HepG2 (cell line): ENCODE data around the gene GRAMD1B. TPM values are rescaled to one million over a fixed set of nuclear protein-coding genes. Genes with fewer than 3 reads are reported as not detected.

Experiments
- ATAC-seq: fragments of 200-7000 bp; cut with Tn5 transposase; 3 replicates; pipeline ENCODE4 v1.9.1; 2020; ENCODE audit warnings: mild to moderate bottlenecking, moderate library complexity
- BruUV-seq: library from RNA; stranded (reverse); fragments of 400-500 nt; replicated peaks from 2 replicates; lab custom pipeline; 2021; lab: Mats Ljungman, UMichigan
- CTCF ChIA-PET: fragments of 300-600 bp; formaldehyde crosslinking; extraction: SDS; loops from one replicate; lab custom pipeline; 2021; ENCODE audit warnings: low total read pairs, inconsistent platforms, low intra/inter-chr PET ratio; lab: Yijun Ruan, JAX
- POLR2A ChIA-PET: fragments of 350-600 bp; sonication (Branson Sonifier 250); formaldehyde crosslinking; loops from one replicate; lab custom pipeline; 2020; ENCODE audit warnings: antibody characterized with exemption, inconsistent platforms; lab: Yijun Ruan, JAX
- DNase-seq: peaks from one replicate; pipeline ENCODE4 v3.0.0-alpha.2; 2015; ENCODE audit warnings: low spot score
- FAIRE-seq: peaks from 3 replicates; lab custom pipeline; 2011; peaks lifted over from hg19 to GRCh38; lab: Jason Lieb, UNC
- H2AFZ ChIP-seq: one replicate; pipeline ENCODE4 v1.6.1; 2011; ENCODE audit warnings: low read length, inconsistent platforms
- H3K27ac ChIP-seq: fragments of 300-600 bp; 3 replicates; pipeline ENCODE4 v1.8.0; 2011; ENCODE audit warnings: mixed run types, mild to moderate bottlenecking, mixed read lengths, low read length, inconsistent platforms; ENCODE audit not compliant: insufficient read depth; ENCODE audit errors: extremely low read length
- H3K27me3 ChIP-seq, 2 experiments: fragments of 200-600 bp in 1 of 2; 2 replicates in 1 of 2; 3 replicates in 1 of 2; pipeline versions ENCODE4 v1.6.0 to v1.8.0; 2011; ENCODE audit warnings: low read length in 2 of 2, mild to moderate bottlenecking in 2 of 2, moderate library complexity in 2 of 2, inconsistent platforms in 1 of 2; ENCODE audit not compliant: insufficient read depth in 2 of 2, control insufficient read depth in 1 of 2
- H3K36me3 ChIP-seq, 2 experiments: fragments of 200-600 bp in 1 of 2; replicated peaks in 1 of 2; 2 replicates in 1 of 2; 3 replicates in 1 of 2; pipeline versions ENCODE4 v1.5.1 to v1.8.0; 2011; ENCODE audit warnings: low read length in 2 of 2, inconsistent platforms in 1 of 2; ENCODE audit not compliant: insufficient read depth in 2 of 2, control insufficient read depth in 1 of 2
- H3K4me1 ChIP-seq: 2 replicates; pipeline ENCODE4 v1.5.1; 2012; ENCODE audit warnings: low read length, inconsistent platforms; ENCODE audit not compliant: insufficient read depth
- H3K4me2 ChIP-seq: 2 replicates; pipeline ENCODE4 v1.6.0; 2011; ENCODE audit warnings: low read depth, low read length, inconsistent platforms
- H3K4me3 ChIP-seq, 3 experiments: fragments of 200-600 bp in 1 of 3; sonication (generic), shearing (Covaris generic) in 1 of 3; replicated peaks in 1 of 3; 2 replicates each; pipeline ENCODE4 v1.5.1; 2011 to 2016; ENCODE audit warnings: low read length in 3 of 3, inconsistent platforms in 2 of 3, low read depth in 2 of 3, mild to moderate bottlenecking in 2 of 3, control low read depth in 1 of 3, mixed read lengths in 1 of 3; ENCODE audit not compliant: insufficient read depth in 1 of 3
- H3K79me2 ChIP-seq: one replicate; pipeline ENCODE4 v1.6.1; 2011; ENCODE audit warnings: low read length, inconsistent platforms; ENCODE audit not compliant: insufficient read depth
- H3K9ac ChIP-seq: 2 replicates; pipeline ENCODE4 v1.6.0; 2011; ENCODE audit warnings: mild to moderate bottlenecking, low read depth, low read length, inconsistent platforms; ENCODE audit not compliant: insufficient read depth
- H3K9me3 ChIP-seq: 2 replicates; pipeline ENCODE4 v1.5.1; 2012; ENCODE audit warnings: mild to moderate bottlenecking, low read length
- H4K20me1 ChIP-seq: 2 replicates; pipeline ENCODE4 v1.6.0; 2011; ENCODE audit warnings: inconsistent platforms, mild to moderate bottlenecking, low read length, moderate library complexity; ENCODE audit not compliant: insufficient read depth
- CTCF ChIP-seq: sonication (generic); formaldehyde crosslinking; IDR thresholded peaks from 2 replicates; pipeline ENCODE4 v1.5.0; 2020; ENCODE audit warnings: mild to moderate bottlenecking, missing genetic modification reagents, moderate library complexity
- ELF4 ChIP-seq: sonication (generic); formaldehyde crosslinking; IDR thresholded peaks from 2 replicates; pipeline ENCODE4 v1.5.0; 2020; ENCODE audit warnings: missing genetic modification reagents, mild to moderate bottlenecking, moderate library complexity, borderline replicate concordance
- NFATC3 ChIP-seq: sonication (generic); formaldehyde crosslinking; IDR thresholded peaks from 2 replicates; pipeline ENCODE4 v1.5.1; 2020; ENCODE audit warnings: mild to moderate bottlenecking, missing genetic modification reagents
- NONO ChIP-seq, 2 experiments: fragments of 450-650 bp in 1 of 2; sonication (generic) in 1 of 2; formaldehyde crosslinking in 1 of 2; IDR thresholded peaks in 1 of 2; conservative IDR thresholded peaks in 1 of 2; 2 replicates each; pipeline versions ENCODE4 v1.6.1 to v1.8.0; 2017 to 2022; ENCODE audit warnings: mild to moderate bottlenecking in 1 of 2, missing genetic modification reagents in 1 of 2, moderate library complexity in 1 of 2
- RBM39 ChIP-seq: fragments of 200-400 bp; formaldehyde crosslinking; IDR thresholded peaks from one replicate; pipeline ENCODE4 v1.6.1; 2018; ENCODE audit warnings: antibody characterized with exemption, mild to moderate bottlenecking, low read depth, low read length; ENCODE audit not compliant: poor library complexity, severe bottlenecking
- ZNF503 ChIP-seq: sonication (generic); formaldehyde crosslinking; IDR thresholded peaks from 2 replicates; pipeline ENCODE4 v1.4.0; 2020; ENCODE audit warnings: missing genetic modification reagents
- ZNF776 ChIP-seq: sonication (generic); formaldehyde crosslinking; IDR thresholded peaks from 2 replicates; pipeline ENCODE4 v1.4.0; 2020; ENCODE audit warnings: mild to moderate bottlenecking, missing genetic modification reagents
- WGBS: methylation state at CpG from one replicate; pipeline ENCODE4 v1.1.6; 2017; ENCODE audit warnings: low lambda C conversion rate; 5-methylcytosine and 5-hydroxymethylcytosine counted together
- in situ Hi-C: cut with HindIII; loops from 2 replicates; pipeline ENCODE4 v1.10.0; 2017; ENCODE audit warnings: low pct_unique_long_range_greater_than_20kb; ENCODE audit not compliant: extremely low pct_ligation_motif_present
- intact Hi-C: fragments of 100-400 bp; cut with micrococcal nuclease; formaldehyde crosslinking; loops from one replicate; pipeline ENCODE4 v1.10.0; 2022; ENCODE audit not compliant: unreplicated experiment
- polyA plus RNA-seq, 8 experiments: library from polyadenylated mRNA; depleted of rRNA in 3 of 8; stranded (reverse) in 7 of 8; unstranded in 1 of 8; fragments of >200 nt; fragmentation: Illumina TruSeq in 4 of 8; extraction: Trizol in 4 of 8; gene quantifications; 2 replicates each; pipeline versions ENCODE4 v1.2.1 to v1.2.3, GENCODE V29; 2011 to 2016; ENCODE audit warnings: low read depth in 4 of 8, missing spikeins in 1 of 8, mixed read lengths in 1 of 8; ENCODE audit not compliant: insufficient read depth in 1 of 8
- total RNA-seq, 5 experiments: library from RNA; depleted of rRNA; stranded (reverse); fragments of >200 nt; fragmentation: Illumina TruSeq; extraction: Trizol; gene quantifications; 2 replicates each; pipeline ENCODE4 v1.2.3, GENCODE V29; 2016; ENCODE audit warnings: low read depth in 1 of 5

GRAMD1B gene
- total and polyA plus RNA-seq, 2 of the 13 experiments (the other 11 are each of a cell fraction or from before 2014, with no cell fraction given): 0.12 TPM; not detected in 1

- H4K20me1 ChIP-seq: no peaks in the 10 kb centered on the region
- TF ChIP-seq NFATC3 (CRISPR knock-in tag) (no peak), NONO (IDR thresholded peaks at IDR 0.05) (no peak), NONO (CRISPR knock-in tag; conservative IDR thresholded peaks at IDR 0.05) (no peak), ELF4 (no peak), RBM39 (no peak), ZNF776 (CRISPR knock-in tag) (no peak), CTCF (no peak), ZNF503 (CRISPR knock-in tag) (no peak)
- TF ChIP-seq, all 625 proteins: peak for 0
- Histone ChIP-seq H3K4me2 (no peak overlapping the region), H3K79me2 (no peaks in the 10 kb centered on the region), H3K4me1 (no peaks in the 10 kb centered on the region), H3K4me3 (no peak overlapping the region), H3K36me3 (no peaks in the 10 kb centered on the region), H3K9ac (no peak overlapping the region), H3K27ac (no peak overlapping the region), H3K27me3 (peaks cover 0 to 24% of the 10 kb centered on the region in 2 experiments; a peak in 1 of 5 replicates), H3K9me3 (no peaks in the 10 kb centered on the region), H2AFZ (no peak overlapping the region)
- in situ Hi-C loops: loop anchor here (5.0 kb wide), 1 partner anchor 71 kb away; no protein-coding TSS in a partner anchor
- no peak for ATAC-seq
- 10% methylated on average over 3 of the region's 4 CpGs for WGBS
- ChIA-PET POLR2A (interaction anchor here (1.3 kb wide), 1 partner anchor 72 kb away, joined by 6 read pairs; no protein-coding TSS in a partner anchor), CTCF (interaction anchor here (0.6 to 2.6 kb wide), 2 partner anchors 72 to 145 kb away, joined by 3 to 31 read pairs; no protein-coding TSS in a partner anchor)
- BruUV-seq: no TSS peak
- no peak for FAIRE-seq
- intact Hi-C loops: loop anchor here (1.0 kb wide), 1 partner anchor 72 kb away; no protein-coding TSS in a partner anchor
- DNase-seq: no peak
Observed at GRCh38 chr11:123406441-123407129, 23.5 kb upstream of the GRAMD1B start.
